ENCODE measurements around the gene MAD1L1. TPM values are rescaled to one million over a fixed set of nuclear protein-coding genes. Genes with fewer than 3 reads are reported as not detected.

The MAD1L1 gene
- total RNA-seq, 1 experiment from 2014 or later, result 38.5 TPM

DNA sequence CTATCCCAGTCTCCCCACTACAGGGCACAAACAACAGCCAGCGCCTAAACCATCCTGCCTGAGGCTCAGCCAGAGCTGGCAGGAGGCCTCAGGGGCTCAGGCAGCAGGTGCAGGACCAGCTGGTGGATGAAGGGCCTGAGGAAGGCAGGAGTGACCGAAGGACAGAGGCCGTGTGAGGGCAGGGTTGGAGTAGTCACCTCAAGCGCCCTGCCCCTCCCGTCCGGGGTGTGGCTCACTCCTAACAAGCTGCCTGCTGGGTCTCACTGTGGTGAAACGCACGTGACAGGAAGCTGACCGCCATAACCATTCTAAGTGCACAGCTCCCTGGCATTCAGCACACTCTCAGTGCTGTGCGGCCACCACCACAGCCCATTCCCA, 281.6 kb downstream of the MAD1L1 start:
- ChIA-PET CTCF (no interaction called here), RAD21 (ENCODE audit: low non-redundant PET in 1 of 2, low total read pairs in 2 of 2, uncharacterized antibody in 2 of 2, unreplicated experiment in 2 of 2) (no interaction called here), POLR2A (no interaction called here)
- H2AFZ ChIP-seq (ENCODE audit: low read depth, low read length, poor library complexity, severe bottlenecking), result no peak overlapping the region
- H3K27ac ChIP-seq (ENCODE audit: low read depth, low read length), result no peak overlapping the region
- TF ChIP-seq, protein P1, sequence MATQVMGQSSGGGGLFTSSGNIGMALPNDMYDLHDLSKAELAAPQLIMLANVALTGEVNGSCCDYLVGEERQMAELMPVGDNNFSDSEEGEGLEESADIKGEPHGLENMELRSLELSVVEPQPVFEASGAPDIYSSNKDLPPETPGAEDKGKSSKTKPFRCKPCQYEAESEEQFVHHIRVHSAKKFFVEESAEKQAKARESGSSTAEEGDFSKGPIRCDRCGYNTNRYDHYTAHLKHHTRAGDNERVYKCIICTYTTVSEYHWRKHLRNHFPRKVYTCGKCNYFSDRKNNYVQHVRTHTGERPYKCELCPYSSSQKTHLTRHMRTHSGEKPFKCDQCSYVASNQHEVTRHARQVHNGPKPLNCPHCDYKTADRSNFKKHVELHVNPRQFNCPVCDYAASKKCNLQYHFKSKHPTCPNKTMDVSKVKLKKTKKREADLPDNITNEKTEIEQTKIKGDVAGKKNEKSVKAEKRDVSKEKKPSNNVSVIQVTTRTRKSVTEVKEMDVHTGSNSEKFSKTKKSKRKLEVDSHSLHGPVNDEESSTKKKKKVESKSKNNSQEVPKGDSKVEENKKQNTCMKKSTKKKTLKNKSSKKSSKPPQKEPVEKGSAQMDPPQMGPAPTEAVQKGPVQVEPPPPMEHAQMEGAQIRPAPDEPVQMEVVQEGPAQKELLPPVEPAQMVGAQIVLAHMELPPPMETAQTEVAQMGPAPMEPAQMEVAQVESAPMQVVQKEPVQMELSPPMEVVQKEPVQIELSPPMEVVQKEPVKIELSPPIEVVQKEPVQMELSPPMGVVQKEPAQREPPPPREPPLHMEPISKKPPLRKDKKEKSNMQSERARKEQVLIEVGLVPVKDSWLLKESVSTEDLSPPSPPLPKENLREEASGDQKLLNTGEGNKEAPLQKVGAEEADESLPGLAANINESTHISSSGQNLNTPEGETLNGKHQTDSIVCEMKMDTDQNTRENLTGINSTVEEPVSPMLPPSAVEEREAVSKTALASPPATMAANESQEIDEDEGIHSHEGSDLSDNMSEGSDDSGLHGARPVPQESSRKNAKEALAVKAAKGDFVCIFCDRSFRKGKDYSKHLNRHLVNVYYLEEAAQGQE (IDR thresholded peaks at IDR 0.05; ENCODE audit: low read depth), result no peak
- TF ChIP-seq, protein P2, sequence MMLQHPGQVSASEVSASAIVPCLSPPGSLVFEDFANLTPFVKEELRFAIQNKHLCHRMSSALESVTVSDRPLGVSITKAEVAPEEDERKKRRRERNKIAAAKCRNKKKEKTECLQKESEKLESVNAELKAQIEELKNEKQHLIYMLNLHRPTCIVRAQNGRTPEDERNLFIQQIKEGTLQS (IDR thresholded peaks at IDR 0.05), result no peak
- TF ChIP-seq TCF7L2 (IDR thresholded peaks at IDR 0.05; ENCODE audit: borderline replicate concordance, extremely low read depth, insufficient read depth, insufficient read length) (no peak), EGR1 (IDR thresholded peaks at IDR 0.05; ENCODE audit: low read depth) (no peak), ZNF274 (IDR thresholded peaks at IDR 0.05; ENCODE audit: low read depth, low read length) (no peak), FOSL1 (IDR thresholded peaks at IDR 0.05; ENCODE audit: low read depth) (no peak), ZFX (IDR thresholded peaks at IDR 0.05) (no peak), POLR2AphosphoS5 (IDR thresholded peaks at IDR 0.05; ENCODE audit: low read depth, low read length) (no peak), YY1 (IDR thresholded peaks at IDR 0.05; ENCODE audit: extremely low read depth, insufficient replicate concordance, low read depth, low read length) (no peak), CBX3 (IDR thresholded peaks at IDR 0.05; ENCODE audit: low read depth) (no peak), EZH2phosphoT487 (IDR thresholded peaks at IDR 0.05; ENCODE audit: borderline replicate concordance) (no peak)
- TF ChIP-seq, protein P3, sequence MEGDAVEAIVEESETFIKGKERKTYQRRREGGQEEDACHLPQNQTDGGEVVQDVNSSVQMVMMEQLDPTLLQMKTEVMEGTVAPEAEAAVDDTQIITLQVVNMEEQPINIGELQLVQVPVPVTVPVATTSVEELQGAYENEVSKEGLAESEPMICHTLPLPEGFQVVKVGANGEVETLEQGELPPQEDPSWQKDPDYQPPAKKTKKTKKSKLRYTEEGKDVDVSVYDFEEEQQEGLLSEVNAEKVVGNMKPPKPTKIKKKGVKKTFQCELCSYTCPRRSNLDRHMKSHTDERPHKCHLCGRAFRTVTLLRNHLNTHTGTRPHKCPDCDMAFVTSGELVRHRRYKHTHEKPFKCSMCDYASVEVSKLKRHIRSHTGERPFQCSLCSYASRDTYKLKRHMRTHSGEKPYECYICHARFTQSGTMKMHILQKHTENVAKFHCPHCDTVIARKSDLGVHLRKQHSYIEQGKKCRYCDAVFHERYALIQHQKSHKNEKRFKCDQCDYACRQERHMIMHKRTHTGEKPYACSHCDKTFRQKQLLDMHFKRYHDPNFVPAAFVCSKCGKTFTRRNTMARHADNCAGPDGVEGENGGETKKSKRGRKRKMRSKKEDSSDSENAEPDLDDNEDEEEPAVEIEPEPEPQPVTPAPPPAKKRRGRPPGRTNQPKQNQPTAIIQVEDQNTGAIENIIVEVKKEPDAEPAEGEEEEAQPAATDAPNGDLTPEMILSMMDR (IDR thresholded peaks at IDR 0.05 in 2 of 3, conservative IDR thresholded peaks at IDR 0.05 in 1 of 3; ENCODE audit: borderline replicate concordance in 1 of 3, insufficient read depth in 1 of 3, low read depth in 2 of 3, low read length in 2 of 3), result no peak
- H3K27me3 ChIP-seq (ENCODE audit: insufficient read depth, low read length), result no peaks in the 10 kb centered on the region
- H3K4me2 ChIP-seq (ENCODE audit: low read length), result no peak overlapping the region
- no peaks in the 10 kb centered on the region for H3K79me2 ChIP-seq (ENCODE audit: insufficient read depth, low read length)
- DNase-seq (ENCODE audit: low read depth, low spot score), result no peak
- no peaks in the 10 kb centered on the region for H3K36me3 ChIP-seq (ENCODE audit: control insufficient read depth in 1 of 2, insufficient read depth in 2 of 2, low read length in 2 of 2)
- BruUV-seq (replicated peaks), result no TSS peak
- no peaks in the 10 kb centered on the region for H3K9me2 ChIP-seq (ENCODE audit: insufficient read depth)
- H3K9ac ChIP-seq (ENCODE audit: low read length), result no peak overlapping the region
- no peaks in the 10 kb centered on the region for H3K9me3 ChIP-seq (ENCODE audit: control insufficient read depth in 1 of 2, insufficient read depth in 1 of 2, low read depth in 1 of 2, low read length in 2 of 2)
- H3K4me1 ChIP-seq (ENCODE audit: control insufficient read depth in 1 of 2, insufficient read depth in 2 of 2, low read length in 2 of 2), result no peaks in the 10 kb centered on the region
- intact Hi-C loops (cut with micrococcal nuclease), result no loop called here
- H4K20me1 ChIP-seq (ENCODE audit: insufficient read depth), result no peaks in the 10 kb centered on the region
- ATAC-seq, result no peak
- H3K4me3 ChIP-seq (replicated peaks in 1 of 2; ENCODE audit: low read depth in 1 of 2, low read length in 2 of 2), result no peak overlapping the region
